ENCODE measurements around the gene ECD.

- TF ChIP-seq, protein P1, sequence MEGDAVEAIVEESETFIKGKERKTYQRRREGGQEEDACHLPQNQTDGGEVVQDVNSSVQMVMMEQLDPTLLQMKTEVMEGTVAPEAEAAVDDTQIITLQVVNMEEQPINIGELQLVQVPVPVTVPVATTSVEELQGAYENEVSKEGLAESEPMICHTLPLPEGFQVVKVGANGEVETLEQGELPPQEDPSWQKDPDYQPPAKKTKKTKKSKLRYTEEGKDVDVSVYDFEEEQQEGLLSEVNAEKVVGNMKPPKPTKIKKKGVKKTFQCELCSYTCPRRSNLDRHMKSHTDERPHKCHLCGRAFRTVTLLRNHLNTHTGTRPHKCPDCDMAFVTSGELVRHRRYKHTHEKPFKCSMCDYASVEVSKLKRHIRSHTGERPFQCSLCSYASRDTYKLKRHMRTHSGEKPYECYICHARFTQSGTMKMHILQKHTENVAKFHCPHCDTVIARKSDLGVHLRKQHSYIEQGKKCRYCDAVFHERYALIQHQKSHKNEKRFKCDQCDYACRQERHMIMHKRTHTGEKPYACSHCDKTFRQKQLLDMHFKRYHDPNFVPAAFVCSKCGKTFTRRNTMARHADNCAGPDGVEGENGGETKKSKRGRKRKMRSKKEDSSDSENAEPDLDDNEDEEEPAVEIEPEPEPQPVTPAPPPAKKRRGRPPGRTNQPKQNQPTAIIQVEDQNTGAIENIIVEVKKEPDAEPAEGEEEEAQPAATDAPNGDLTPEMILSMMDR (optimal IDR thresholded peaks at IDR 0.05 in 1 of 3, IDR thresholded peaks at IDR 0.05 in 1 of 3, conservative IDR thresholded peaks at IDR 0.05 in 1 of 3; ENCODE audit: extremely low read depth in 1 of 3, insufficient read depth in 2 of 3, low read length in 3 of 3): no peak
- no peak for TF ChIP-seq EZH2 (IDR thresholded peaks at IDR 0.05; ENCODE audit: low read length)
Measured at GRCh38 chr10:73190188-73190587, 22.4 kb upstream of the ECD start.

All from keratinocyte (primary cell).